GM18508 (cell line): ENCODE results near the gene TOLLIP.

Source experiments
- ATAC-seq: cut with Tn5 transposase; IDR thresholded peaks from one replicate; pipeline ENCODE4 v1.9.1; 2021; ENCODE audit warnings: moderate number of reproducible peaks; ENCODE audit not compliant: insufficient read depth, unreplicated experiment

TOLLIP gene

DNA sequence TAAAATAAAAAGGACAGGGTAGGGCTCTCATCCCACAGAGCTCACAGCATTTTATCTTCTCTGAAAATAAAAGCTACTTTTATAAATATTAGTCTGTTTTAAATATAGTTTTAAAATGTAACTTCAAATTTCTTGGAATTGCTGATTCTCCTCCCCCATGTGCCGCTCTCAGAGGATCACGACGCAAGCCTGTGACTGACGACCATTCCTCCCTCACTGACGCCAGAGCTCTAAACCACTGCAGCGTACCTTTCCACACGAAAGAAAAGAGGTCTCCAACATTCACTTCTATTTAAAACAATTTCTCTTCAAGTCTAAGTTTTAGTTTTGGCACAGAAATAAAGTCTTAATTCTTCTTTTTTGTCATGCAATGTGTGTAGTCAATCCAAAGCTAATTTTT, 9.3 kb downstream of the TOLLIP start:
- ATAC-seq, result no peak

DNA sequence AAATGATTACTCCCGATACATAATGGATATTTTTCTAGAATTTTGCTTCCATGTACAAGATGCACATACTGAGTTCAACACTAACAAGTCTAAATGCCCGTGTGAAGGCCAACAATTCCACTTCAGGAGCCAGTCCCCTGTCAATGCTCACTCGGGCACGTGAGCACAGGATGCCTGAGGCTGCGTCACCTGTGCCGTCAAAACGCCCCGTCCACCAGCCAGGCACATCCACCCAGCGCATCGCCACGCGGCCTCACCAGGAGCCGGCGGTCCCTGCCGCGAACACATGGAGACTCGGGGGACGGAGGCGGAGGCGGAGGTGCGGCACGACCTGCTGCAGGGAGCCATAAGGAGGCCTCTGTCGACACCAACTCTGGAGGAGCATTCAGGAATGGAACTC, 9.8 kb downstream of the TOLLIP start:
- no peak for ATAC-seq

DNA sequence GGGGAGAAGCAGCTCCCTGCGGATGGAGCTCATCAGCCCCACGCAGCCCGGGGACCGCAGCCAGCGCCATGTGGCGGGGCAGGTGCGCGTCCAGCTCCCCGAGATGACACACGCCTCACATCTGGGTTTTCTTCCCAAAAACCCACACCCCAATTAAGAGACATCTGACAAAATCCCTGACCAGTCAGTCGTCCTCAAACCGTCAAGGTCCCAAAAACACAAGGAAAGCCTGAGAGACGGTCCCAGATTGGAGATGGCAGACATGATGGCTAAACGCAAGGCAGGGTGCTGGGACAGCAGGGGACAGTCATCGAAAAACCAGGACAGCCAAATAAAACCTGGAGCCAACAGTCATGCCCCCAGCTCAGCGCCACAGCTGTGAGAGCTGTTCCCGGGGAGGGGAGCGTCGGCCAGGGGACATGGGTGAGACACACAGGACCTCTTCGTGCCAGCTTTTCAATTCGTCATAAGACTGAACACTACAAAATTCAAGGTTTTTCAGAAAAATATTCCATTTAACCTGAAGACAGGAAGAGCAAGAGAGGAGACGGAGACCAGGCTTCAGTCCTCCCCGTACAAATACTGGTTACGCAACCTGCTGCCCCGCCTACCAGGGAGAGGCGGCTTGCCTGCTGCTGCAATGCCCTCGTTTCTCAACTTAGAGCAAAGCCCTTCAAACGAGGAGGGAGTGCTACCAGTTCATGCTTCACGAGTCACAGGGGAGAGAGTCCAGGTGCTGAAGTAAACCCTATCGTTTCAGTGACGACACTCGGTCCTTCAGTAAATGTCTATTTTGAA, 10.5 kb downstream of the TOLLIP start:
- ATAC-seq, result no peak

DNA sequence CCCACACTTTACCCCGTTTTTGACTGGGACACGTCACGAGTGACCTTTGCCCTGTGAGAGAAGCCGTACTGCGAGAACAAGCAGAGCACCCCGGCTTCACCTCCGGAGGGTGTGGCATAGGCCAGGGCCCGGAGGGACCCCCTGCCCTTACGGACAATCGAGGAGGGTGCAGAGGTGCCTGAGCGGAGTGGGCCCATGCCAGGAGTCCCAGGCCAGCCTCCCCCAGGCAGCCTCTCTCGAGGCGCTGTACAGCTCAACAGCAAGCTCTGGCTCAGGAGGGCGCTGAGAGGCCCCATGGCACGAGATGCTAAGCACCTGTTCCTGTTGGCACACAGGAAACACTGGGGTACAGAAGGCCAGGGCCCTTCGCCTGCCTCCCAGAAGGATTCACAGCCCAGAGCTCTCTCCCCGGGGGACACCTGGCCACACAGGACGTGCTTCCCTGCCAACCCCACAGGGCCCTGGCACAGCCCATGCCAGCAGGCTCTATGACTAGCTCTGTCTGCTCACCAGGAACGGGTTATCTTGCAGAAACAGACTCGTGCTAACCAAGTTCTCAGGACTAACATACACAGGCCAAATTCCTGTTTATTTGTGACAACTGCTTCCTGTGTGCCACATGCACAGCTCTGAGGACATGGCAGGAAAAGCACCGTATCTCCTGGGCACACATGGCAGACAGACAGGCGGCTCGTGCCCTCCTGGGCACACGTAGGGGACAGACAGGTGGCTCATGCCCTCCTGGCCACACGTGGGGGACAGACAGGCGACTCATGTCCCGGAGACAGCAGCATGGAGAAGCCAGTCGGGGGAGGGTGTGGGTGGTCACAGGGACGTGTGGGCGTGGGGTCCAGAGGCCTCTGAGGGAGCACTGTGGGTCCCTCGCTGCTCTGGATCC, 11.6 kb downstream of the TOLLIP start:
- ATAC-seq, result no peak

DNA sequence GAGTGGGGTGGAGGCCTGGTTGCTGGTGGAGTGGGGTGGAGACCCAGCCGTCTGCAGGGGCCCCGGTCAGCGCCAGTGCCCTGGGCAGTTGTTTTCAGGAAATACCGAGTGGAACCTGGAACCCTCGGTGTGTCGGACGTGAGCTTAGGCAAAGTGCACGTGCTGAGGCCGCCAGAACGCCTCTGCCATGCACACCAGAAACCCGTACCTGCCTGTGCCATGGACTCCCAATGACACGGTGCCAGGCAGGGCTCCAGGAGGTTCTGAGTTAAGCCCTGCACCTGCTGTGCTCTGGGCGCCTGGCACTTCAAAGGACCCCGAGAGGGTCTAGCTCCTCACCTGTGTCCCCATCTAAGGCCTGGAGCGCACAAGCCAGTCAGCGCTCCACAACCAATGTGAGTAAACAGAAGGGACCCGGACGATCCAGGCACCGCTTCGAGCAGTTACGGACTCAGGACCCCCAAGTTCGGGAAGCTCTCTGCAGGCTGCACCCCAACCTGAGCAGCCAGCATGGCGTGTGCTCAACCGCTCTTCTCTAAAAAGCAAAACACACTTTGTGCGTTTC, 12.3 kb downstream of the TOLLIP start:
- ATAC-seq, result no peak

DNA sequence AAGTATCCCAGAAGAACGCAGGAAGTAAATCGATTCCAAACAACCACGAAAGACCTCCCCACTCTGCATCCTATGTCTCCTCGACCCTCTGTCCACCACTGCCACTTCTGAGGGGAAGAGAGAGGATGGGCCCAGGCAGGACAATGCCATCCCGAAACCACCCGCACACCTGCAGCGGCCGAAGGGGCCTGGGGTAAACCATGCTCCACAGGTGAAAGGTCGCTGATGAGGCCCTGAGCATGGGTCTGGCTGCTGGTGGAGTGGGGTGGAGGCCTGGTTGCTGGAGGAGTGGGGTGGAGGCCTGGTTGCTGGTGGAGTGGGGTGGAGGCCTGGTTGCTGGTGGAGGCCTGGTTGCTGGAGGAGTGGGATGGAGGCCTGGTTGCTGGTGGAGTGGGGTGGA, 13.1 kb downstream of the TOLLIP start:
- no peak for ATAC-seq

DNA sequence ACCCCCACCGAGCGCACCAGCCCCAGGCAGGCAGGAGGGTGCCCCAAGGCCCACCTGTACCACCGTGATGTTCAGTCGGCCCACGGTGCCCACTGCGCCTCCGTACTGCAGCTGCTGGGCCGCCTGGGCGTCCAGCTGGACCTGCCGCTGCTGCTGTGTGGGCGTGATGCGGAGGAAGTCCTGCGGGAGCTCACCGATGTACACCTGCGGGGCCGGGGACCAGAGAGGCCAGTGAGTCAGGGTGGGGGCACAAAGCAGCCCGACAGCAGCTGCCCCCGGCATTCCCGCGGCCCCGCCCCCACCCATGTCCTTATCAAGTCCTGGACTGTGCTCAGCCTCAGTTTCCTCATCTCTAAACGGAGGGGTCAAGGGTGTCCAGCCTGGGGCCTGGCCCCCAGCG, 13.8 kb downstream of the TOLLIP start:
- ATAC-seq, result no peak

DNA sequence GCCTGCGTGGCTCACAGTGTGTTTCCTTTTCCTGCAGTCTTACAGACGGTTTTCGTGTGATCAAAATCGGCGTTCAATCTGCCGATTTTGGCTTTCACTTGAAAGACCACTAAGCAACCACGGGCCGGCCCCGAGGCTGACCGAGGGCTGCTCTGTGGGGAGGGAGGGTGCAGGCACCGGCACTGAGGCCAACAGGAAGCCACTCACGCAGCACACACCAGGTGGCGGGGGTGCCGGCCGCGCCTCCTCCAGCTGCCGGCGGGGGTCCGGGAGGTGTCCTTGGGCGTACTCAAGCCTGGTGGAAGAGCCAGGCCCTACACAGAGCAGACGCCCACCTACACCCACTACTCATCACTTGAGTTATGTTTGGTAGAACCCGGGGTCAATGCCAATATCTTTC, 14.3 kb downstream of the TOLLIP start:
- ATAC-seq, result no peak

DNA sequence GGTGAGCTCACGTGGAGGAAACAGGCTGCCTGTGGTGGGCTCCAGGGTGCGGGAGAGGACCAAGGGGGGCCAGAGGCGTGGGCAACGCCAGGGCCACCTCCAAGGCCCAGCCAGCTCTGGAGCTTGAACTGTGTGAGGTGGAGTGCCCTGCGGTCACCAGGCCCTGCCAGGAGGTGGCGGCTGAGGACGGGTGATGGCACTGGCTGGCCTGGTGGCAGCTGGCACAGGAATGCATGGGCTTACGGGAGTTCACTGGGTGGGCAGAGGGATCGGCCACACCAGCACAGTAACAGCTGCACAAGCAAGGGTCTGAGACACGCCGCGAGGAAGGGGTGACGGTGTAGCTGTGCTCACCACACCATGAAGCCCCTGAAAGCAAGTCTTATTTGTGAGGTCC, 15.8 kb downstream of the TOLLIP start:
- no peak for ATAC-seq

DNA sequence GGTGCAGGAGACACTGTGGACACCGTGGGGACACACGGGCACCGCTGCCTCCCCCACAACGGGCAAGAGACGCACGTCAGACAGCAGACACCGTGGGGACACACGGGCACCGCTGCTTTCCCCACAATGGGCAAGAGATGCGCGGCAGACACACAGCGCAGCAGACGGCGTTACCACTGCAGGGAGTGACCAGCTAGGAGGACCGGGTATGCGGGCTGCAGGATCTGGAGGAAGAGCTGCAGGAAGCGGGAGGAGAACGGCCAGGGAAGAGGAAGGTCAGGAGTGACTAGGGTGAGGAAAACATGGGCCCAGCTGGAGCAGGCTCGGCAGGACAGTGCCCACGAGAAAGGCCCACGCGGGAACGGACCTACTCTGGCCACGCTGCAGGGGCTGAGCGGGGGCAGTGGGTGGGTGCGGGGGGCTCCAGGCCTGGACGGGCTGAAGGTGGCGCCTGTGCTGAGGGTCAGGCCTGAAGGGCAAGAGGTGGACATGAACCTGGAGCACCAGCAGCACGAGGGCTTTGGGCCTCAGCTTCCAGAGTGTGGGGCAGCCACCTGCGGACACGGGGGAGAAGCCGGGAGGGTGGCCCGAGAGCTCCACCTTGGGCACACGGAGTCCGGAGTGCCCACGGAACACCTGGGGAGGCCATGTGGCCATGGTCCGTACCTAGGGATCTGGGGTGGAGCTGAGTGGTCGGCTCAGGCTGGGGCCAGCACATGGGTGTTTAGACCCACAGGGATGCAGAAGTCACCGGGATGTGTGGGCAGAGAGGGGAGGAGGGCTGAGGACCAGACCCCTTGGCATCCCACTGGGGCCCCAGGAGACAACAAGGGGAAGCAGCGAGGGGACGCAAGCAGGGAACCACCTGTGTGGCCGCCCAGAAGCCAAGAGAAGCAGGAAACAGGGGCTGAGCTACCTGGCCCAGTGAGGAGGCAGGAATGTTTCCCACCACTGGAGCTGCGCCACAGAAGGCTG, 16.5 kb downstream of the TOLLIP start:
- ATAC-seq, result no peak

DNA sequence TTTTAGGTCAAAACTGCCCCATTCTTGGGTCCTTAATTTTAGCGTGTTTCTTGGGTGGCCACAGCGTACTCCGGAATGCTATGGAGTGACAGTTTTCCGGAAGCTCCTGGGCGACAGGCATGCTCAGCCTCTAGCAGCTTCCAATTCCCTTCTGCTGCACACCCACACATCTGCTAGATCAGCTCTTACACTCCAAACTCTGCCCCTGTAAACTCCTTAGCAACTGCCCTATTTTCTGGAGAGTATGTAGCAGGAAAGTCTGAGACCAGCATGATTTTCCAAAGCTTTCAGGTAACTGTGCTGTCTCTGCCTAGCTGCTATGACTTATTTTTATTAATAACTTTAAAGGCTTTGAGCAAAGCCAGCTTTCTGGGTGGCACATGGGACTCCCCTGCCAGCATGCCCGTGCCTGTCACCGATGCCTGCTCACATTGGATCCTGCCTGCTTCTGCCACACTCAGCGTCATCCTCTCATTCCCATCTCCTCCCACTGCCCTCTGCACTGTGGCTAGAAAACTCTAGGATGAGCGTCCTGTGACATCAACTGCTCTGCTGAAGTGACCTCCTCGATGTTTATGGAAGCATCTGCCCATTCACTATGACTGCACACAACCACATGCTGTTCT, 17.3 kb downstream of the TOLLIP start:
- no peak for ATAC-seq

DNA sequence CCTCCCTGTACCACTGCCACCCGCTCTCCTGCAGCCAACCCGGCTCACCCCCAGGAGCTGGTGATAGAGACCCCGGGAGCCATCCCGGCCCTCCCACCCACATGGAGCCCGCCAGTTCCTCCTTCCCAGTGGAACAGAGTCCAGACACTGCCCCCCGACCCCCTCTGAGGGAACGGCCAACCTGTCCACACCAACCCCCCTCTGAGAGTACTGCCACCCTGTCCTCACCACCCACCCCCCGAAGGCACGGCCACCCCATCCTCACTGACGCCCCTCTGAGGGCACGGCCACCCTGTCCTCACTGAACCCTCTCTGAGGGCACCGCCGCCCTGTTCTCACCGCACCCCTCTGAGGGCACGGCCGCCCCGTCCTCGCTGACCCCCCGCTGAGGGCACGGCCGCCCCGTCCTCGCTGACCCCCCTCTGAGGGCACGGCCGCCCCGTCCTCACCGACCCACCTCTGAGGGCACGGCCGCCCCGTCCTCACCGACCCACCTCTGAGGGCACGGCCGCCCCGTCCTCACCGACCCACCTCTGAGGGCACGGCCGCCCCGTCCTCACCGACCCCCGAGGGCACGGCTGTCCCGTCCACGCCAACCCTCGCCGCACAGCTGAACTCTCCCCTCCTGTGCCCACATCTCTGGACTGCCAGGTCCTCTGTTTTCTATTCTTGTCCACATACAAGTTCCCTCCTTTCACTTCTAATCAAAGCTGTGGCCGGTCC, 18.0 kb downstream of the TOLLIP start:
- no peak for ATAC-seq

DNA sequence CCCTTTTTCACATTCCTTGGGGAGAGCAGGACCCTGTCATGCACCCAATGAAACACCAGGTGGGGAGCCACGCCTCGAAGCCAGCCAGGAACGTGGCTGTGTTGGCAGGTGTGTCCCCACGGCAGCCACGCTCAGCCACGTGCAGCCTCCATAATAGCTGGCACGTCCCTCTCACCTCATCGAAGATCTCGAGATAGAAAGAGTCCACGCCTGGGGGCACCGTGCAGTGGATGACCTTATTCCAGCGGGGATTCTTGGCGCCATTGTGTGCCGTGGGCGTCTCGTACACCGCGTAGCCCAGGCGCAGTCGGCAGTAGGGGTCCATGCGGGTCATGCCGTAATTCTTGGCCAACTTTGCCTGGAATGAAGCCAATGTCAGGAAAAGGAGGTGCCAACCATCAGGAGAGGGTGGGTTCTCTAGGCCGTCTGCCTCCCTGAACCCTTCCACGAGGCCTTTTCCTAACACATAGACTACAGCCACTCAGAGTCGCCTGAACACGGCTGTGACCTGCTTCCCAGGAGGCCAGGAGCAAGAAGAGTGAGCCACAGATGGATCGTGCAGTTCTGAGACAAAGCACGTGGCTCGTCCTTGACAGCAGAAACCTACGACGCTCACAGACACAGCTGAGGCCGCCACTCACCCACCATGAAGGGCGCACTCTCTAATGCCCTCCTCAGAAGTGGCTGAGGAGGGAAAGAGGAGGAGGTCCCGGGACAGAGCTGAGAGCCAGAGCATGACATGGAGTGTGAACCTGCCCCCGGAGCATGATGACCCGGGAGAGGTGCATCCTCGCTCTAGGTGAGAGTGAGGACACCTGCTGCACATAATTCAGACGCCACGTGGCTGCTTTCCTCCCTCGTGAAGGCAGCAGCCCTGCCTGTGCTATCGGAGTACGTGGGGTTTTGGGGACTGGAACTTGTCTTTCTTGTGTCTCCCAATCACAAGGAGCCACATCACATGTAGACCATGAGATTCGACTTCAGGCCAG, 19.1 kb downstream of the TOLLIP start:
- ATAC-seq, result no peak

DNA sequence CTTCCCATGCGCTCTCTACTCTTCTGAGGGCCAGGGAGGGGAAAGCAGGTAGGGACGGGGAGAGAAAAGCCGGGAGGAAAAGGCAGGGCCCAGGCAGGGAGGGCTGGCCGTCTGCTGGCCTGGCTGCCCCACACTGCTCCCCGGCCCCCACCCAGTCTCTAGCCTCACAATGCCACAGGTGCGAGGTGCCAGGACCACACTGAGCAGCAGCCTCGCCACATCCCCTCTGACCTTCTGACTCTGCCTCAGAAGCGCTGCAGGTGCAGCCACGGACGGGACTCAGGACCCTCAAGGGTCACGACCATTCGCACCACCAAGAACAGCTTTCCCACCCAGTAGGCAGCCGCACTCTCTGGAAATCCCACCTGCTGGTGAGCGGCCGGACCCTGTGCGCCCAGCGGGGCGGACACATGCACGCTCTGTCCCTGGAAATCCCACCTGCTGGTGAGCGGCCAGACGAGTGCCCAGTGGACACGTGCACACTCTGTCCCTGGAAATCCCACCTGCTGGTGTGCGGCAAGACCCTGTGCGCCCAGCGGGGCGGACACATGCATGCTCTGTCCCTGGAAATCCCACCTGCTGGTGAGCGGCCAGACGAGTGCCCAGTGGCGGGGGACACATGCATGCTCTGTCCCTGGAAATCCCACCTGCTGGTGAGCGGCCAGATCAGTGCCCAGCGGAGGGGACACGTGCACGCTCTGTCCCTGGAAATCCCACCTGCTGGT, 20.1 kb downstream of the TOLLIP start:
- no peak for ATAC-seq

DNA sequence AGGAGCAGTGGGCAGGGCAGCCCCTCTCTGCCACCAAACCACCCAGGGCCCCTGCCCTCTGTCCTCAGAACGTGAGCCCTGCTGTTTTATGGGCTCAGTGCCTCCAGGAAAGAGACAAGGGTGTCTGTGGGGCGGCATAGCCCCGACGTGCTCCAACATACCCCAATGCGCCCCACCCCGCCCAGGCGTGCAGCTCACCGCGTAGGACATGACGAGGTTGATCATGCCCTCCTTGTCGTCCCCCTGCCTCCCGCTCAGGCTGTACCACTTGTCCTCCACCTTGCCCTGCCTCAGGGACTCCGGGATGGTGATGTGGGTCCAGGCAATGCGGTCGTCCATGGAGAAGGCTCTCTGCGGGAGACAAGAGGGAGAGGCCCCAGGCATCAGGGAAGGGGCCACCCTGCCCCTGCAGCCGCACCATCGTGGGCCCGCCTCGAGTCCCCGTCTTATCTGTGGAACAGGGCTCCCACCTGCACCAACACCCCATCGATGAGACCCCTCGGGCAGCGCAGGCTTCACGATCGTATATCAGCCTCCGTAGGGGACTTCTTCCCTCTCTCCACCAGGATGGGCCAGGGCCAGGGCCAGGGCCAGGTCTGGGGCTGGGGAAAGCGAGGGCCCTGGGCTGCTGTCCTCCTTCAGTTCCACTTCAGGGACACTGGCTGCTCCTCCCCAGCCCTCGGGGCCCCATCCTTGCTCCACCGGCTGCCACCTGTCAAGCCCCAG, 20.8 kb downstream of the TOLLIP start:
- no peak for ATAC-seq

DNA sequence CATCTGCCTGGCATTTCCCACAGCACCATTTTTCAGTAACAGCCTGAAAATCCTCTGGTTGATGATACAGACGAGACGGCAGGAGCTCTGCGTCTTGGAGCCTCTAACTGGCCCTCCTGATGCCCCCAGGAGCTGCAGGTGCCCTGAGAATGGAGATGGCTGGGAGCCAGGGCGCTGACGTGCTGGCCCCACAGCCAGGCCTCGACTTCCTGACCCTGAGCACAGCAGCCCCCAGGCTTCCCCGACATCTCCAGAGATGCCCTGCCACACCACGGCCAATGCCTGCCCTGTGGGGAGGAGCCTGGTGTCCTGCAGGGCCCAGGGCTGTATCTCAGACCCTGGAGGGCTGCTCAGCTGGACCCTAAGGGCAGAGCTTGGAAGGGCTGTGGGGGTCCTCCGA, 21.5 kb downstream of the TOLLIP start:
- no peak for ATAC-seq

DNA sequence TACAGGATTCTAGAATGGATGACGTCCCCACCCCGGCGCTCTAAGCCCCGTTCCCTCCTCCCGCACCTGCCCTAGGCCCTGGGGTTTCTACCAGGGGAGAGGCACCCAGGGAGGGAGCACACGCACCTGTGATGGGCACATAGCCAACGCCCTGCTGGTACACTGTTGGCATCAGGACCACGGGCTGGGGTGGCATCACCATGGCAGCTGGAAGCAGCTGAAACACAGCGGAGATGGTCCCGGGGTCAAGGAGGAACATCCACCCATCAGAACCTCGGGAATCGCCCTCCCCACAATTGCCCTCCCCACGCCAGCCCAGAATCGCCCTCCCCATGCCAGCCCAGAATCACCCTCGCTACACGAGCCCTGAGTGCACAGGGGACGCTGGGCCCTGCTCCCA, 23.6 kb downstream of the TOLLIP start:
- no peak for ATAC-seq
